Ovary (tissue), 9 donors: ENCODE measurements around the gene DNAH8. TPM values are rescaled to one million over a fixed set of nuclear protein-coding genes. Genes with fewer than 3 reads are reported as not detected.

Source experiments
- DNase-seq, 5 donors: peaks; one replicate each; pipeline ENCODE4 v3.0.0-alpha.2; 2019 to 2020
- H3K27ac ChIP-seq, 2 donors: fragments of 200-600 bp; one replicate each; pipeline versions ENCODE4 v1.5.1 to v1.8.0; 2019 to 2022
- H3K27me3 ChIP-seq: fragments of 200-600 bp; one replicate; pipeline ENCODE4 v1.8.0; 2022
- H3K36me3 ChIP-seq: fragments of 200-600 bp; sonication (generic); one replicate; pipeline ENCODE4 v1.5.1; 2019
- H3K4me1 ChIP-seq: one replicate; pipeline ENCODE4 v1.8.1; 2013; ENCODE audit warnings: mild to moderate bottlenecking, moderate library complexity; ENCODE audit not compliant: insufficient read depth
- H3K4me3 ChIP-seq: fragments of 200-600 bp; sonication (generic); one replicate; pipeline ENCODE4 v1.5.1; 2017
- H3K9me3 ChIP-seq, 2 donors: fragments of 200-600 bp in 1 of 2; sonication (generic) in 1 of 2; one replicate each; pipeline versions ENCODE4 v1.5.1 to v1.8.1; 2013 to 2019; ENCODE audit warnings: mild to moderate bottlenecking in 1 of 2, moderate library complexity in 1 of 2
- EP300 ChIP-seq: sonication (generic); formaldehyde crosslinking; IDR thresholded peaks from one replicate; pipeline ENCODE4 v1.6.1; 2017; ENCODE audit warnings: antibody characterized with exemption
- POLR2A ChIP-seq: fragments of 450-650 bp; IDR thresholded peaks from one replicate; pipeline ENCODE4 v1.6.1; 2017; ENCODE audit warnings: antibody characterized with exemption, mild to moderate bottlenecking, moderate library complexity
- WGBS, 3 donors: extraction: QIAGEN DNeasy Blood & Tissue Kit in 1 of 3; methylation state at CpG; one replicate each; pipeline versions ENCODE4 v1.1.5 to v1.1.7; 2013 to 2017; 5-methylcytosine and 5-hydroxymethylcytosine counted together
- intact Hi-C, 4 donors: fragments of 100-400 bp; cut with DNase I; formaldehyde crosslinking; loops; one replicate each; pipeline versions ENCODE4 v1.11.0 to v1.15.1; 2022 to 2023
- polyA plus RNA-seq, 2 donors: library from polyadenylated mRNA; stranded (reverse); fragments of 200-250 nt in 1 of 2; fragments of 350-450 nt in 1 of 2; fragmentation: Illumina TruSeq in 1 of 2; extraction: RNeasy Lipid Tissue Mini Kit (QIAGEN cat#74804) in 1 of 2; gene quantifications; one replicate each; pipeline ENCODE4 v1.2.3, GENCODE V29; 2013 to 2014
- total RNA-seq, 7 donors: library from RNA; depleted of rRNA in 2 of 7; stranded (reverse); fragments of >200 nt in 2 of 7; fragmentation: NEBNext Ultra II Directional in 3 of 7; extraction: Animal tissue kit (Norgen Biotek cat#: 25700) in 3 of 7; gene quantifications; one replicate each; pipeline versions ENCODE4 v1.1.0 to v1.2.4, GENCODE V29; 2016 to 2023
- TF ChIP-seq, protein P1 (sequence below), 3 donors: fragments of 450-650 bp in 2 of 3; fragments of 200-600 bp in 1 of 3; IDR thresholded peaks; one replicate each; pipeline versions ENCODE4 v1.5.1 to v1.8.0; 2016 to 2022; ENCODE audit warnings: antibody characterized with exemption in 3 of 3, mild to moderate bottlenecking in 1 of 3
- donor health status: DM: no; HTN: no; CAD: no; lungs with moderate emphysema.
- donor health status: DM: no; HTN: no; CAD: no.
- donor health status: Bipolar disorder and iron deficiency.
- donor health status: DM: yes; HTN: yes; CAD: no.
- donor health status: DM: no; HTN: no; CAD: no.
- donor health status: DM: yes; HTN: yes; CAD: no.

The DNAH8 gene
- total and polyA plus RNA-seq, 9 donors = under 0.01 to 0.08 (median 0.01) TPM; not detected in 4

DNA sequence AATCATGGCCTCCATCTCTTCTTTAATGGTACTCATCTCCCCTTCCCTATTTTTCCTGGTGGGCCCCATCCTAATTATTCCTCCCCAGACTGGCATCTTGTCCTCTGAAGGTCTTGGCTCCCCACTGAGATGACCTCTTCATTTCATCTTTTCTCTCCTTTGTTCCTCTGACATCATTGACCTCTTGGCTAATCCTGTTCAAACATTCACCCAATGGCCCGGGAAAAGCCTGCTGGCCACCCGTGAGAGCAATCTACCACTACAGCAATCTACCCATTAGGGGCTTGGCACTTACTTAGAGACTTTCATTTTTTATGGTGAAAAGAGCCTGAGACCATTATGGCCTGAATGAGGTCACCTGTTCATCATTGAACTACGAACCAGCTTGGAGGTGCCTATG is 130.8 kb downstream of the DNAH8 start:
- Histone ChIP-seq H3K9me3 (no peaks in the 10 kb centered on the region), H3K4me3 (no peak overlapping the region), H3K36me3 (no peaks in the 10 kb centered on the region), H3K27ac (no peak overlapping the region), H3K4me1 (no peaks in the 10 kb centered on the region), H3K27me3 (no peaks in the 10 kb centered on the region)
- no peak for DNase-seq
- WGBS, 3 donors = 72 to 77% (median 72%) methylated on average over 3 of the region's 3 CpGs
- no peak for TF ChIP-seq POLR2A
- TF ChIP-seq EP300 = no peak
- TF ChIP-seq, protein P1, sequence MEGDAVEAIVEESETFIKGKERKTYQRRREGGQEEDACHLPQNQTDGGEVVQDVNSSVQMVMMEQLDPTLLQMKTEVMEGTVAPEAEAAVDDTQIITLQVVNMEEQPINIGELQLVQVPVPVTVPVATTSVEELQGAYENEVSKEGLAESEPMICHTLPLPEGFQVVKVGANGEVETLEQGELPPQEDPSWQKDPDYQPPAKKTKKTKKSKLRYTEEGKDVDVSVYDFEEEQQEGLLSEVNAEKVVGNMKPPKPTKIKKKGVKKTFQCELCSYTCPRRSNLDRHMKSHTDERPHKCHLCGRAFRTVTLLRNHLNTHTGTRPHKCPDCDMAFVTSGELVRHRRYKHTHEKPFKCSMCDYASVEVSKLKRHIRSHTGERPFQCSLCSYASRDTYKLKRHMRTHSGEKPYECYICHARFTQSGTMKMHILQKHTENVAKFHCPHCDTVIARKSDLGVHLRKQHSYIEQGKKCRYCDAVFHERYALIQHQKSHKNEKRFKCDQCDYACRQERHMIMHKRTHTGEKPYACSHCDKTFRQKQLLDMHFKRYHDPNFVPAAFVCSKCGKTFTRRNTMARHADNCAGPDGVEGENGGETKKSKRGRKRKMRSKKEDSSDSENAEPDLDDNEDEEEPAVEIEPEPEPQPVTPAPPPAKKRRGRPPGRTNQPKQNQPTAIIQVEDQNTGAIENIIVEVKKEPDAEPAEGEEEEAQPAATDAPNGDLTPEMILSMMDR (IDR thresholded peaks at IDR 0.05) = no peak
- intact Hi-C loops = no loop called here

DNA sequence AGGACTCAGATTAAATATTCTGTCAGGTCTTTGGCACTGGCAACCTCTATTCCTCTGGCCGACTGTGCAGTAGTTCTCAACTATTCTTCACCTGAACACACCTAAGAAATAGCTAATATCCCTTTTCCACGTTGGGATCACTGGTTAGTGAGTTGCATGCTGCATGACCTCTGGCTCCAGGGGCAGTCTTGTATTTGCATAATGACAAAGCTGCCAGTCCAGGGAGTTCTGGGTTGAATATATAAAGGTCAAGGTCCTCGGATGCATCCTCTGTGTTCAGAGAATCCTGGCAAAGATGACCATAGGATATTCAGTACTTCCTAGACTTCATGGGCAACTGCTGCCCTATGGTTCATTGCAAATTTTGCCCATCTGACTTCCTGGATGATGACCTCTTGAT is 131.2 kb downstream of the DNAH8 start:
- H3K9me3 ChIP-seq = no peaks in the 10 kb centered on the region

DNA sequence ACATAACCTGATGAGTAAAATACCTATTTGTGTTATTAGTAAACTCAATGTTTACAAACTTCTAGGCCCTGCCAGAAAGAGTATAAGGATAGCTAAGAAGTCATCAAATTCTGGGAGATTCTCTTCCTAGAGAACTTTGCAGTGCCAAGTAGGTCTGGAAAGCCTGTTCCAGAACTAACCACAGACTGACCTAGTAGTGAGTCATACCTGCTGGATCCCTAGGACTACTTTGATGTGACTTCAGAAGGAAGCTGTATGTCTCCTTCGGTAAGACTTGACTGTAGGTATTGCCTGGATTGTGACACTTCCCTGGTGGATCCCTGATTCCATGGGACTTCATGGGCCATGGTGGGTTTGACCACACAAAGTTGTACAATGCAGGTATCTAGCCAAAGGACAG is 131.7 kb downstream of the DNAH8 start:
- Histone ChIP-seq H3K27ac (no peak overlapping the region), H3K27me3 (no peaks in the 10 kb centered on the region), H3K4me1 (no peaks in the 10 kb centered on the region), H3K36me3 (no peaks in the 10 kb centered on the region), H3K9me3 (no peaks in the 10 kb centered on the region), H3K4me3 (no peak overlapping the region)
- intact Hi-C loops = no loop called here
- TF ChIP-seq POLR2A = no peak
- TF ChIP-seq, protein P1 (IDR thresholded peaks at IDR 0.05) = no peak
- TF ChIP-seq EP300 = no peak
- 79 to 91% (median 88%) methylated on average over 1 of the region's 1 CpG for WGBS, 3 donors
- no peak for DNase-seq

More for the DNA sequence above, 131.2 kb downstream of the DNAH8 start:
- no peaks in the 10 kb centered on the region for H3K36me3 ChIP-seq
- no peaks in the 10 kb centered on the region for H3K4me1 ChIP-seq
- H3K4me3 ChIP-seq = no peak overlapping the region
- intact Hi-C loops = no loop called here
- 73 to 78% (median 77%) methylated on average over 3 of the region's 3 CpGs for WGBS, 3 donors
- TF ChIP-seq POLR2A (no peak), EP300 (no peak)
- TF ChIP-seq, protein P1 (IDR thresholded peaks at IDR 0.05) = no peak
- DNase-seq = no peak
- H3K27ac ChIP-seq = no peak overlapping the region
- H3K27me3 ChIP-seq = no peaks in the 10 kb centered on the region

DNA sequence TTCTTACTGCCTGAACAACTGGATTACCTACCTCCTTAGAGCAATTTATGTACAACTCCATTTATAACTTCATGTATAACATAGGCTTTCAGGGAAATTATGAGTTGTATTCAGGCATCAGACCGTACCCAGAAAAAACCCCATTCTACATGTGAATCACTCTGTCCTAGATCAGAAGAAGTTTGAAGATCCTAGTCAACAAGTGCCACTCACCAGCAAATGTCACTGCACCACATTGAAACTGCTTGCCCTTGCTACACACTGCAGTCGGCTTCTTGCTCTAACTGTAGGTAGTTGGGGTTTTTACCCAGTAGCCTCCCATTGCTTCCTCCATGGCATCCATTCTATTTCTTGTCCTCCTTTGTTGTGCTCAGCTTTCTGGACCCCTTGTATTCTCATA is 132.4 kb downstream of the DNAH8 start:
- no peak for TF ChIP-seq POLR2A
- TF ChIP-seq, protein P1 (IDR thresholded peaks at IDR 0.05) = no peak
- TF ChIP-seq EP300 = no peak

More for the DNA sequence above, 132.4 kb downstream of the DNAH8 start:
- DNase-seq = no peak
- Histone ChIP-seq H3K4me1 (no peaks in the 10 kb centered on the region), H3K36me3 (no peaks in the 10 kb centered on the region), H3K9me3 (no peaks in the 10 kb centered on the region), H3K27me3 (no peaks in the 10 kb centered on the region), H3K4me3 (no peak overlapping the region), H3K27ac (no peak overlapping the region)
- 92 to 97% (median 97%) methylated on average over 2 of the region's 2 CpGs for WGBS, 3 donors
- intact Hi-C loops = no loop called here
